ENCODE measurements around the gene FNDC1.

GRCh38 chr6:159304641-159305040 lies 135.4 kb downstream of the FNDC1 start:
- TF ChIP-seq CTCF (IDR thresholded peaks at IDR 0.05; ENCODE audit: borderline replicate concordance, extremely low read depth, low read length, poor library complexity, severe bottlenecking) (no peak), EZH2 (IDR thresholded peaks at IDR 0.05; ENCODE audit: borderline replicate concordance, low read depth, low read length, severe bottlenecking) (no peak)

All from DND-41 (cell line).